GM12878 (cell line): ENCODE measurements around the gene SLMAP. TPM values are rescaled to one million over a fixed set of nuclear protein-coding genes. Genes with fewer than 3 reads are reported as not detected.
A peak's percentile ranks its signal among the peaks of the same experiment; 100 is the strongest.

Source experiments
- ATAC-seq: fragments of 200-7000 bp; cut with Tn5 transposase; 3 replicates; pipeline ENCODE4 v1.9.1; 2020; ENCODE audit warnings: mild to moderate bottlenecking, moderate library complexity
- BruUV-seq: library from RNA; stranded (reverse); fragments of 400-500 nt; replicated peaks from 2 replicates; lab custom pipeline; 2021; lab: Mats Ljungman, UMichigan
- CTCF ChIA-PET: fragments of 300-600 bp; sonication (Branson Sonifier 250); formaldehyde crosslinking; extraction: SDS; loops from one replicate; lab custom pipeline; 2021; ENCODE audit warnings: inconsistent platforms; lab: Yijun Ruan, JAX
- POLR2A ChIA-PET: fragments of 350-600 bp; formaldehyde crosslinking; extraction: SDS; loops from one replicate; lab custom pipeline; 2021; ENCODE audit warnings: inconsistent platforms; lab: Charles Lee
- RAD21 ChIA-PET: fragments of 300-600 bp; sonication (Branson Sonifier 250); formaldehyde crosslinking; loops from one replicate; lab custom pipeline; 2023; ENCODE audit warnings: antibody characterized with exemption; ENCODE audit not compliant: unreplicated experiment; lab: Charles Lee
- SMC1A ChIA-PET: fragments of 300-600 bp; sonication (Branson Sonifier 250); formaldehyde crosslinking; loops from one replicate; lab custom pipeline; 2023; ENCODE audit not compliant: unreplicated experiment, uncharacterized antibody; lab: Charles Lee
- DNase-seq: peaks from one replicate; pipeline ENCODE4 v3.0.0-alpha.2; 2011; ENCODE audit warnings: low read depth, low spot score
- FAIRE-seq: peaks from 3 replicates; lab custom pipeline; 2011; peaks lifted over from hg19 to GRCh38; lab: Jason Lieb, UNC
- H2AFZ ChIP-seq: 2 replicates; pipeline ENCODE4 v1.6.0; 2011; ENCODE audit warnings: low read depth, low read length, control low read depth; ENCODE audit not compliant: control insufficient read depth
- H3K27ac ChIP-seq: 2 replicates; pipeline ENCODE4 v1.5.1; 2011; ENCODE audit warnings: control low read depth; ENCODE audit not compliant: control insufficient read depth, insufficient read depth
- H3K27me3 ChIP-seq, 2 experiments: replicated peaks in 1 of 2; 2 replicates each; pipeline versions ENCODE4 v1.6.0 to v1.6.1; 2011; ENCODE audit warnings: low read length in 1 of 2; ENCODE audit not compliant: control insufficient read depth in 2 of 2, insufficient read depth in 2 of 2
- H3K36me3 ChIP-seq, 2 experiments: 2 replicates each; pipeline ENCODE4 v1.5.1; 2011; ENCODE audit warnings: low read length in 1 of 2; ENCODE audit not compliant: control insufficient read depth in 2 of 2, insufficient read depth in 2 of 2
- H3K4me1 ChIP-seq: 2 replicates; pipeline ENCODE4 v1.6.1; 2011; ENCODE audit warnings: mild to moderate bottlenecking, low read length, moderate library complexity, mixed read lengths; ENCODE audit not compliant: control insufficient read depth, insufficient read depth
- H3K4me2 ChIP-seq: 2 replicates; pipeline ENCODE4 v1.6.0; 2011; ENCODE audit warnings: control low read depth; ENCODE audit not compliant: control insufficient read depth, insufficient read depth
- H3K4me3 ChIP-seq: fragments of 200-600 bp; sonication (generic); 2 replicates; pipeline ENCODE4 v1.5.1; 2016
- H3K79me2 ChIP-seq: 2 replicates; pipeline ENCODE4 v1.6.0; 2011; ENCODE audit warnings: low read length; ENCODE audit not compliant: control insufficient read depth, insufficient read depth
- H3K9ac ChIP-seq: 2 replicates; pipeline ENCODE4 v1.8.0; 2011; ENCODE audit warnings: low read length, control low read depth, mixed read lengths; ENCODE audit not compliant: control insufficient read depth, insufficient read depth
- H3K9me3 ChIP-seq: replicated peaks from 3 replicates; pipeline ENCODE4 v1.5.1; 2011; ENCODE audit warnings: mild to moderate bottlenecking, low read length; ENCODE audit not compliant: control insufficient read depth, insufficient read depth
- H4K20me1 ChIP-seq: 2 replicates; pipeline ENCODE4 v1.6.0; 2011; ENCODE audit not compliant: control insufficient read depth, insufficient read depth
- CREM ChIP-seq: IDR thresholded peaks from 2 replicates; pipeline ENCODE4 v1.6.1; 2014; ENCODE audit warnings: antibody characterized with exemption, low read depth
- HSF1 ChIP-seq: fragments of 150-350 bp; IDR thresholded peaks from 2 replicates; pipeline ENCODE4 v1.6.1; 2014; ENCODE audit warnings: mild to moderate bottlenecking, low read depth, low read length
- IRF4 ChIP-seq: IDR thresholded peaks from 2 replicates; pipeline ENCODE4 v1.6.1; 2011; ENCODE audit warnings: low read depth, low read length
- NFXL1 ChIP-seq: fragments of 450-650 bp; IDR thresholded peaks from 2 replicates; pipeline ENCODE4 v1.6.1; 2017; ENCODE audit warnings: antibody characterized with exemption, mild to moderate bottlenecking, borderline replicate concordance
- NFYB ChIP-seq: IDR thresholded peaks from 2 replicates; pipeline ENCODE4 v1.6.1; 2011; ENCODE audit warnings: low read depth, mild to moderate bottlenecking, low read length, improper control_type of control experiment, moderate library complexity; ENCODE audit not compliant: insufficient read depth
- SIN3A ChIP-seq: IDR thresholded peaks from 2 replicates; pipeline ENCODE4 v1.6.1; 2012; ENCODE audit warnings: low read depth, low read length, improper control_type of control experiment
- WGBS: methylation state at CpG from one replicate; pipeline ENCODE4 v1.1.6; 2016; ENCODE audit warnings: low lambda C conversion rate; ENCODE audit not compliant: insufficient replicate concordance, insufficient coverage; ENCODE audit errors: missing lambda C conversion rate; 5-methylcytosine and 5-hydroxymethylcytosine counted together
- in situ Hi-C: fragments of 300-500 bp; cut with MboI; formaldehyde crosslinking; loops from 9 replicates; pipeline ENCODE4 v1.14.3; 2018; ENCODE audit warnings: mixed read lengths
- intact Hi-C: fragments of 100-400 bp; cut with micrococcal nuclease; formaldehyde crosslinking; loops from one replicate; pipeline ENCODE4 v1.14.2; 2022; ENCODE audit not compliant: unreplicated experiment
- polyA plus RNA-seq, 11 experiments: library from polyadenylated mRNA; depleted of rRNA in 4 of 11; unstranded in 6 of 11; stranded (reverse) in 5 of 11; fragments of >200 nt; fragmentation: Nextera tagmentation in 4 of 11; fragmentation: Illumina TruSeq in 1 of 11; extraction: Ambion mirVana in 4 of 11; extraction: Trizol in 1 of 11; gene quantifications; 1 replicate in 1 of 11; 2 replicates in 10 of 11; pipeline versions ENCODE4 v1.2.1 to v1.2.3, GENCODE V29; 2011 to 2016; ENCODE audit warnings: inconsistent platforms in 2 of 11, missing spikeins in 2 of 11, low read depth in 1 of 11
- total RNA-seq, 4 experiments: library from RNA; depleted of rRNA in 3 of 4; stranded (reverse); fragments of >200 nt in 3 of 4; fragmentation: Illumina TruSeq in 1 of 4; extraction: Trizol in 1 of 4; gene quantifications; 2 replicates each; pipeline versions ENCODE4 v1.2.1 to v1.2.3, GENCODE V29; 2013 to 2021

The SLMAP gene
- total and polyA plus RNA-seq, 10 of the 15 experiments (the other 5 are each of a cell fraction or from before 2014, with no cell fraction given), result 8.3 to 43.8 (median 26.4) TPM

- POLR2A ChIA-PET, result no interaction called here
- no TSS peak for BruUV-seq
- peak; percentile 13; the same call in 2 of the 3 replicates for ATAC-seq
- no peaks in the 10 kb centered on the region for H3K79me2 ChIP-seq
- intact Hi-C loops, result loop anchor here (5.0 kb wide), 1 partner anchor 217 kb away; no protein-coding TSS in a partner anchor
- in situ Hi-C loops, result no loop called here
- DNase-seq, result no peak
- no peaks in the 10 kb centered on the region for H4K20me1 ChIP-seq
- TF ChIP-seq SIN3A (no peak), NFYB (peak; percentile 55), NFXL1 (no peak), HSF1 (no peak), IRF4 (no peak), CREM (no peak)
- H2AFZ ChIP-seq, result no peak overlapping the region
- no peak overlapping the region for H3K9ac ChIP-seq
- WGBS, result 61% methylated on average over 4 of the region's 4 CpGs
- no peaks in the 10 kb centered on the region for H3K27me3 ChIP-seq
- no peak for FAIRE-seq
- no peaks in the 10 kb centered on the region for H3K36me3 ChIP-seq
- H3K4me2 ChIP-seq, result no peak overlapping the region
- H3K4me3 ChIP-seq, result no peak overlapping the region
- RAD21 ChIA-PET, result interaction anchor here (1.2 kb wide), 1 partner anchor 39 kb away, joined by 3 read pairs; no protein-coding TSS in a partner anchor
- no peak overlapping the region for H3K27ac ChIP-seq
- no peaks in the 10 kb centered on the region; the same call in 2 of the 3 replicates for H3K9me3 ChIP-seq
- H3K4me1 ChIP-seq, result peaks cover 14% of the 10 kb centered on the region
- CTCF ChIA-PET, result interaction anchor here (1.4 to 5.7 kb wide), 3 partner anchors 207 to 563 kb away, joined by 3 to 21 read pairs (median 14); no protein-coding TSS in a partner anchor
- SMC1A ChIA-PET, result interaction anchor here (0.9 to 1.5 kb wide), 2 partner anchors 49 to 206 kb away, joined by 3 to 4 read pairs; no protein-coding TSS in a partner anchor
Observed at GRCh38 chr3:57960174-57960505, 204.0 kb downstream of the SLMAP start.
